Parathyroid adenoma (tissue), 2 donors: ENCODE data around the gene PPM1E.

ENCODE experiments used
- H2AFZ ChIP-seq: fragments of 300-600 bp; sonication (generic); one replicate; pipeline ENCODE4 v1.7.0; 2017; ENCODE audit warnings: antibody characterized with exemption, mild to moderate bottlenecking
- H3K27ac ChIP-seq: fragments of 300-600 bp; sonication (generic); one replicate; pipeline ENCODE4 v1.7.0; 2017
- H3K27me3 ChIP-seq: fragments of 300-600 bp; sonication (generic); one replicate; pipeline ENCODE4 v1.7.0; 2017; ENCODE audit warnings: low read length; ENCODE audit not compliant: control insufficient read depth, insufficient read depth
- H3K36me3 ChIP-seq: fragments of 300-600 bp; sonication (generic); one replicate; pipeline ENCODE4 v1.7.0; 2017; ENCODE audit warnings: low read length; ENCODE audit not compliant: control insufficient read depth, insufficient read depth
- H3K4me1 ChIP-seq: fragments of 300-600 bp; sonication (generic); one replicate; pipeline ENCODE4 v1.7.0; 2017; ENCODE audit warnings: control low read depth
- H3K4me2 ChIP-seq: fragments of 300-600 bp; sonication (generic); one replicate; pipeline ENCODE4 v1.7.0; 2017; ENCODE audit warnings: low read length
- H3K4me3 ChIP-seq: fragments of 300-600 bp; sonication (generic); one replicate; pipeline ENCODE4 v1.7.0; 2017; ENCODE audit warnings: low read depth, low read length
- H3K79me2 ChIP-seq: fragments of 300-600 bp; sonication (generic); one replicate; pipeline ENCODE4 v1.7.0; 2017; ENCODE audit warnings: control low read depth
- H3K9ac ChIP-seq: fragments of 300-600 bp; sonication (generic); one replicate; pipeline ENCODE4 v1.7.0; 2017; ENCODE audit warnings: mild to moderate bottlenecking
- H3K9me3 ChIP-seq: fragments of 300-600 bp; sonication (generic); one replicate; pipeline ENCODE4 v1.7.0; 2017; ENCODE audit warnings: low read length; ENCODE audit not compliant: control insufficient read depth
- CTCF ChIP-seq: fragments of 300-600 bp; sonication (generic); IDR thresholded peaks from one replicate; pipeline ENCODE4 v1.7.0; 2017; ENCODE audit warnings: antibody characterized with exemption, mild to moderate bottlenecking
- donor health status: primary hyperparathyroidism.

The PPM1E gene

GRCh38 chr17:58722696-58723095 lies 33.0 kb upstream of the PPM1E start:
- H3K36me3 ChIP-seq, result no peaks in the 10 kb centered on the region
- H3K4me1 ChIP-seq, result no peaks in the 10 kb centered on the region
- H2AFZ ChIP-seq, result no peak overlapping the region
- TF ChIP-seq CTCF, result no peak
- no peak overlapping the region for H3K4me3 ChIP-seq
- H3K9ac ChIP-seq, result no peak overlapping the region
- no peaks in the 10 kb centered on the region for H3K9me3 ChIP-seq
- H3K79me2 ChIP-seq, result no peaks in the 10 kb centered on the region
- H3K27ac ChIP-seq, result no peak overlapping the region
- no peak overlapping the region for H3K4me2 ChIP-seq
- no peaks in the 10 kb centered on the region for H3K27me3 ChIP-seq

- no peak for TF ChIP-seq CTCF
- Histone ChIP-seq H3K9me3 (no peaks in the 10 kb centered on the region), H3K36me3 (no peaks in the 10 kb centered on the region), H3K27me3 (no peaks in the 10 kb centered on the region), H3K79me2 (no peaks in the 10 kb centered on the region), H3K9ac (no peak overlapping the region), H3K27ac (no peak overlapping the region), H3K4me2 (no peak overlapping the region), H3K4me3 (no peak overlapping the region), H3K4me1 (no peaks in the 10 kb centered on the region), H2AFZ (no peak overlapping the region)
These were observed 26.9 kb upstream of the PPM1E start for GRCh38 chr17:58728798-58729197.

- no peaks in the 10 kb centered on the region for H3K4me1 ChIP-seq
- H3K79me2 ChIP-seq, result no peaks in the 10 kb centered on the region
- no peaks in the 10 kb centered on the region for H3K27me3 ChIP-seq
- no peak overlapping the region for H3K4me2 ChIP-seq
- H2AFZ ChIP-seq, result no peak overlapping the region
- no peak overlapping the region for H3K4me3 ChIP-seq
- H3K36me3 ChIP-seq, result no peaks in the 10 kb centered on the region
- no peak overlapping the region for H3K27ac ChIP-seq
- no peak for TF ChIP-seq CTCF
- H3K9me3 ChIP-seq, result no peaks in the 10 kb centered on the region
- no peak overlapping the region for H3K9ac ChIP-seq
These were observed 24.7 kb upstream of the PPM1E start for GRCh38 chr17:58730937-58731336.

- no peaks in the 10 kb centered on the region for H3K4me1 ChIP-seq
- TF ChIP-seq CTCF, result no peak
- H2AFZ ChIP-seq, result no peak overlapping the region
- no peaks in the 10 kb centered on the region for H3K79me2 ChIP-seq
- H3K27me3 ChIP-seq, result no peaks in the 10 kb centered on the region
- no peak overlapping the region for H3K27ac ChIP-seq
- H3K9me3 ChIP-seq, result no peaks in the 10 kb centered on the region
- H3K9ac ChIP-seq, result no peak overlapping the region
- H3K4me2 ChIP-seq, result no peak overlapping the region
- no peaks in the 10 kb centered on the region for H3K36me3 ChIP-seq
- no peak overlapping the region for H3K4me3 ChIP-seq
These were observed 21.6 kb upstream of the PPM1E start for GRCh38 chr17:58734040-58734439.

GRCh38 chr17:58734811-58735210 lies 20.8 kb upstream of the PPM1E start:
- H3K27ac ChIP-seq, result no peak overlapping the region
- no peaks in the 10 kb centered on the region for H3K36me3 ChIP-seq
- no peaks in the 10 kb centered on the region for H3K9me3 ChIP-seq
- TF ChIP-seq CTCF, result no peak
- no peak overlapping the region for H2AFZ ChIP-seq
- no peak overlapping the region for H3K4me2 ChIP-seq
- no peaks in the 10 kb centered on the region for H3K79me2 ChIP-seq
- no peak overlapping the region for H3K4me3 ChIP-seq
- H3K9ac ChIP-seq, result no peak overlapping the region
- no peaks in the 10 kb centered on the region for H3K27me3 ChIP-seq
- no peaks in the 10 kb centered on the region for H3K4me1 ChIP-seq
